A673 (cell line): Measurements from ENCODE around the gene KRT1. TPM values are rescaled to one million over a fixed set of nuclear protein-coding genes. Genes with fewer than 3 reads are reported as not detected.

Experiments used
- BruUV-seq: library from RNA; stranded (reverse); fragments of 400-500 nt; replicated peaks from 2 replicates; lab custom pipeline; 2021; lab: Mats Ljungman, UMichigan
- CTCF ChIA-PET: fragments of 300-600 bp; sonication (Branson Sonifier 250); formaldehyde crosslinking; loops from one replicate; lab custom pipeline; 2022; ENCODE audit warnings: antibody characterized with exemption; lab: Charles Lee
- POLR2A ChIA-PET: fragments of 300-600 bp; sonication (Branson Sonifier 250); formaldehyde crosslinking; loops from one replicate; lab custom pipeline; 2022; ENCODE audit warnings: antibody characterized with exemption; ENCODE audit not compliant: low non-redundant PET; lab: Charles Lee
- DNase-seq: peaks from one replicate; pipeline ENCODE4 v3.0.0-alpha.2; 2015; ENCODE audit warnings: low spot score
- H3K27ac ChIP-seq: fragments of 200-600 bp; sonication (generic); 2 replicates; pipeline ENCODE4 v1.5.1; 2016; ENCODE audit warnings: mixed run types, low read depth, mild to moderate bottlenecking, mixed read lengths, antibody characterized with exemption, low read length; ENCODE audit not compliant: poor library complexity, severe bottlenecking
- H3K27me3 ChIP-seq: fragments of 200-600 bp; sonication (generic); replicated peaks from 2 replicates; pipeline ENCODE4 v1.6.1; 2017; ENCODE audit warnings: mixed run types, low read depth, mild to moderate bottlenecking, mixed read lengths, antibody characterized with exemption, low read length; ENCODE audit not compliant: insufficient read depth, poor library complexity
- H3K36me3 ChIP-seq: fragments of 200-600 bp; sonication (generic); 2 replicates; pipeline ENCODE4 v1.6.1; 2016; ENCODE audit warnings: mixed run types, mild to moderate bottlenecking, mixed read lengths, antibody characterized with exemption, low read length; ENCODE audit not compliant: insufficient read depth, poor library complexity, severe bottlenecking
- H3K4me1 ChIP-seq: fragments of 200-600 bp; sonication (generic); 2 replicates; pipeline ENCODE4 v1.6.1; 2017; ENCODE audit warnings: mixed run types, mild to moderate bottlenecking, mixed read lengths, antibody characterized with exemption, low read length; ENCODE audit not compliant: insufficient read depth, poor library complexity, severe bottlenecking
- H3K4me3 ChIP-seq: fragments of 200-600 bp; sonication (generic); 2 replicates; pipeline ENCODE4 v1.5.1; 2016; ENCODE audit warnings: low read depth, mixed run types, mild to moderate bottlenecking, mixed read lengths, low read length; ENCODE audit not compliant: poor library complexity, severe bottlenecking
- H3K9me3 ChIP-seq: fragments of 200-600 bp; sonication (generic); 2 replicates; pipeline ENCODE4 v1.6.1; 2016; ENCODE audit warnings: mixed run types, low read depth, mild to moderate bottlenecking, mixed read lengths, antibody characterized with exemption, low read length; ENCODE audit not compliant: poor library complexity, severe bottlenecking
- CTCF ChIP-seq: fragments of 300-800, 200-600 bp; sonication (generic); conservative IDR thresholded peaks from 2 replicates; pipeline ENCODE4 v1.5.1; 2017; ENCODE audit warnings: low read depth, mild to moderate bottlenecking, antibody characterized with exemption, low read length, moderate library complexity, mixed read lengths
- EZH2 ChIP-seq: fragments of 200-600 bp; sonication (generic); IDR thresholded peaks from 2 replicates; pipeline ENCODE4 v1.6.1; 2017; ENCODE audit warnings: borderline replicate concordance, low read depth, mild to moderate bottlenecking, mixed read lengths, antibody characterized with exemption, low read length; ENCODE audit not compliant: poor library complexity, severe bottlenecking
- intact Hi-C: fragments of 100-400 bp; cut with micrococcal nuclease; formaldehyde crosslinking; loops from one replicate; pipeline ENCODE4 v1.10.0; 2022; ENCODE audit not compliant: unreplicated experiment
- total RNA-seq: library from RNA; stranded (reverse); gene quantifications from 2 replicates; pipeline ENCODE4 v1.2.3, GENCODE V29; 2021

KRT1 gene
- total RNA-seq, 1 experiment from 2014 or later = not detected

DNA sequence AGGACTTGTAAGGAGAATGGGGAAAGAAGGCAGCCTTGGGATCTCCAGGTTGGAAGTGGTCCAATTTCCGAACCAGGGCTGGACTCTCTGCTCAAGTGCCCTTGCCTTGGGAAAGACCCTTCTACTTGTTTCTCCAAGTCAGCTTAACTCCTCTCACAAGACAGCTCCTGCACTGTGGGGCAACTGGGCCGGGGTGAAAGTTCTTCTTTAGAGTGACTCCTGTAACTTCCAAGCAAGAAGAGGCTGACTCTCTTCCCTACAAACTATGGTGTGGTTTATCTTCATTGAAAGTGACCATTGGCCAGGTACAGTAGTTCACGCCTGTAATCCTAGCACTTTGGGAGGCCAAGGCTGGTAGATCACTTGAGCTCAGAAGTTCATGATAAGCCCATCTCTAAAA, 13.7 kb downstream of the KRT1 start:
- H3K27ac ChIP-seq = no peak overlapping the region
- H3K27me3 ChIP-seq = no peaks in the 10 kb centered on the region
- TF ChIP-seq EZH2 (no peak), CTCF (no peak)
- no peak overlapping the region for H3K4me3 ChIP-seq
- CTCF ChIA-PET = interaction anchor here (1.0 to 1.7 kb wide), 2 partner anchors 199 to 201 kb away, joined by 6 to 8 read pairs; no protein-coding TSS in a partner anchor
- H3K36me3 ChIP-seq = no peaks in the 10 kb centered on the region
- DNase-seq = no peak
- intact Hi-C loops = loop anchor here (2.0 kb wide), 1 partner anchor 204 kb away; no protein-coding TSS in a partner anchor
- no TSS peak for BruUV-seq
- POLR2A ChIA-PET = no interaction called here
- H3K4me1 ChIP-seq = no peaks in the 10 kb centered on the region
- H3K9me3 ChIP-seq = no peaks in the 10 kb centered on the region

DNA sequence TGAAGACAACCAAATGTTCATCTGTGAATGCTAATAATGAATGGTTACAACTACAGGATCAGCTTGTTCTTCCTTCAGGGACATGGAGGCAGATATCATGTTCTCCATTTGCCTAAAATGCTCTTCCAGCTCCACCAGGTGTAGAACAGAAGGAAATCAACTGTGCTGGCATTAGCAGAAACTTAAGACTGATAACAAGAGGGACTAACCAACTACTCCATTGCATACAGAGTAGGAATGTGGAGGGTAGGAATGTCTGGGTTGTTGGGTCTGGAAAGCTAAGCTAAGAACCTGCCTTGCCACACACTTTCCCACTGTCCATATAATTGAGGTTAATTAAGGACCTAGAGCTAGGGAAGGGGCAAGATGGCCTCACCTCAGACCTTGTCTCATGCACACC, 16.8 kb downstream of the KRT1 start:
- TF ChIP-seq CTCF (no peak), EZH2 (no peak)
- POLR2A ChIA-PET = no interaction called here
- Histone ChIP-seq H3K4me1 (no peaks in the 10 kb centered on the region), H3K9me3 (no peaks in the 10 kb centered on the region), H3K27me3 (no peaks in the 10 kb centered on the region), H3K4me3 (no peak overlapping the region), H3K27ac (no peak overlapping the region), H3K36me3 (no peaks in the 10 kb centered on the region)
- intact Hi-C loops = no loop called here
- DNase-seq = no peak
- BruUV-seq = no TSS peak
- CTCF ChIA-PET = no interaction called here

DNA sequence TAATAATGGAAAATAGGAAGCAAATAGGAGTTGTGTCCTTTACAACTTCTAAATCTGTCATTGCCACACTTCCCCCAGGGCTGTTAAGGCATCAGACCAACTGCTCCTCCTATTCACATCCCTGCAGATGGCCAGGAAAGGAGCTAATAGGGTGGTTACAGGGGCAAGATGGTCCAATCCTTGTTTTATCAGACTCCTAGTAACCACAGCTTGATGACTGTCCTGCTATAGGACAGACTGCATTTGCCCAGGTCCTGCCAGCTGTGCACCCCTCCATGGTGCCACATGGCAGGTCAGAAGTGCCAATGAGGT, 17.3 kb downstream of the KRT1 start:
- no peaks in the 10 kb centered on the region for H3K27me3 ChIP-seq
- POLR2A ChIA-PET = no interaction called here
- intact Hi-C loops = no loop called here

More for the DNA sequence above, 17.3 kb downstream of the KRT1 start:
- CTCF ChIA-PET = no interaction called here
- no peak for DNase-seq
- TF ChIP-seq CTCF = no peak
- Histone ChIP-seq H3K9me3 (no peaks in the 10 kb centered on the region), H3K4me1 (no peaks in the 10 kb centered on the region), H3K4me3 (no peak overlapping the region), H3K36me3 (no peaks in the 10 kb centered on the region), H3K27ac (no peak overlapping the region)
- no TSS peak for BruUV-seq
